ELF-1 (cell line): Measurements from ENCODE around the gene APOBEC4.

Experiments used
- DNase-seq: peaks from one replicate; pipeline ENCODE4 v3.0.0-alpha.2; 2016; ENCODE audit warnings: low read depth, low spot score

APOBEC4 gene

GRCh38 chr1:183602510-183602909, 50.6 kb downstream of the APOBEC4 start:
- no peak for DNase-seq

DNA sequence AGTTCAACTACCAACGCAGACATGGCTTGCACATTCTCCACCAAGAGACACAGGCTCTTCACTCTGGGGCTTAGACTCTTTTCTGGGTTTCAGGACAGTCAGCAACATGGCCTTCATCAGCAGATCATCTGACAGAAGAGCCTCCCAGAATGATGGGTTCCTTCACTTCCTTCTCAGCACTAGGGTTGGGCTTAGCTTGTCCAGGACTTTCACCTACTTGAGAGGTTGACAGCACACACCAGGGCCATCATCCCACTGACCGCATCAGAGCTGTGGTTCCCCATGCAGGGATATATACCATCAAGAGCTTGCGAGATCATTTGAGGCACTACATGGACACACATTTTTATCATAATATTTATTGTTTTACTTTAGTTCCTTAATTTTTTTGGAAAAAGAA, 52.5 kb downstream of the APOBEC4 start:
- no peak for DNase-seq

DNA sequence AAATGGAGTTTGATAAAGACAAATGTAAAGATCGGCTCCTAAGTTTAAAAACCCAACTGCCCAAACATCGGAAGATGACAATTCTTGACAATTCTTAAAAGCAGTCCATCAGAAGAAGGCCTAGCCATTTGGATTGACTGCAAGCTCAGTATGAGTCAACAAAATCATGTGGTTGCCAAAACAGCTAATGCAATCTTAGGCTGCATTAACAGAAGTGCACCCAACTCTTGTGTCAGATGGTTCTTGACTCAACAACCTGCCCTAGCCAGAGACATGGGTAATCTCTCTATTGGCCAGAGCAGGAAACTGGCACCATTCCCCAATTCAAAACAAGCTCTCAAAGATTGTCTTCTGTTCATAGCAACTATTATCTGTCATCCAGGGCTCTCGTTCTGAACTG, 53.0 kb downstream of the APOBEC4 start:
- no peak for DNase-seq

DNA sequence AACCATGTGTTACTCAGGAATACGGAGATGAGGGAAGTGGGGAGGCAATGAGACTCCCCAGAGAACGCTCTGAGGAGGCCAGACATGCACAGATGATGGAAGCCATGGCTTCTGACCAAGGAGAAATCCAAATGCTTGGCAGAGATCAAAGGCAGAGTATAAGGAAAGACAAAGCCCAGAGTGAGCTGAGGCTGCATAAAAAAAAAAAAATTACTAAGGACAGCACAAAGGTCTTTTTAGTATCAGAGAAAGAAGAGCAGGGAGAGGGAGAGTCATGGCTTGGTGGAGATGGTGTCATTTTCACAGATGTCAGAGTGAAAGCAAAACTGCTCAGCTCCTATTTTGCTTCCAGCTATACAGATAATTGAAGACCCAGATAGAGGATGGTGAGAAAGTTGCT, 54.7 kb downstream of the APOBEC4 start:
- no peak for DNase-seq

GRCh38 chr1:183597656-183598347, 55.3 kb downstream of the APOBEC4 start:
- no peak for DNase-seq

- DNase-seq: no peak
These were observed 56.6 kb downstream of the APOBEC4 start for GRCh38 chr1:183596500-183596899.
